GM10248 (cell line): ENCODE measurements around the gene CRISP3.

Experiments
- CTCF ChIA-PET: fragments of 300-600 bp; sonication (Branson Sonifier 250); formaldehyde crosslinking; extraction: SDS; loops from one replicate; lab custom pipeline; 2021; ENCODE audit warnings: antibody characterized with exemption; lab: Yijun Ruan, JAX
- POLR2A ChIA-PET: fragments of 350-650 bp; sonication (Branson Sonifier 250); formaldehyde crosslinking; extraction: SDS; loops from one replicate; lab custom pipeline; 2020; ENCODE audit warnings: antibody characterized with exemption; lab: Yijun Ruan, JAX
- DNase-seq: peaks from one replicate; pipeline ENCODE4 v3.0.0; 2012; ENCODE audit errors: extremely low spot score
- CTCF ChIP-seq: IDR thresholded peaks from 2 replicates; pipeline ENCODE4 v1.5.1; 2012; ENCODE audit warnings: mild to moderate bottlenecking, low read depth; ENCODE audit errors: extremely low read depth, missing control alignments, control extremely low read depth

The CRISP3 gene

GRCh38 chr6:49720372-49720771 lies 23.8 kb downstream of the CRISP3 start:
- ChIA-PET CTCF (interaction anchor here (1.4 kb wide), 1 partner anchor 9 kb away, joined by 5 read pairs; no protein-coding TSS in a partner anchor), POLR2A (no interaction called here)
- DNase-seq = no peak
- TF ChIP-seq CTCF = no peak

DNA sequence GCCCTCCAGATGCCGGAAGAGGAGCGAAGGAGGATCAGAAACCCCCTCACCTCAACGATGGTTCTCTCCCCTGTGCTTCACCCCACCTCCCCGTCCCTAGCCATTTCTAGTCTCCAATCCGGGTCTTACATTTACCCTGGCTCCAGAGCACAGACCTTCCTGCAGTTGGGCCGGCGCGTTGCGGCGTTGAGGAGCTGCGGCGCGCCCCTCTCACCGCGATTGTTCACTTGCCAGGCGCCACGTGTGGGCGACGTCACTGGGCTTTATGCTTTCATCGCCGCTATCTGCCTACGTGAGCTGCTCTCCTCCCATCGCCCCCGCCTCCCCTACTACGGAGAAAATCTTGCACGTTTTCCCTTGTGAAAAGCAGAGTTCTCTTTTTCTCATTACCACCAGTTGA lies 30.8 kb downstream of the CRISP3 start, which contains the start of gene CRISP2:
Gene CRISP2 (minus strand): TSS at position 198 of the 400 bp plus-strand sequence. CDS start 4,347 bp downstream, outside the sequence.
- ChIA-PET POLR2A (no interaction called here), CTCF (no interaction called here)
- TF ChIP-seq CTCF = no peak
- no peak for DNase-seq

DNA sequence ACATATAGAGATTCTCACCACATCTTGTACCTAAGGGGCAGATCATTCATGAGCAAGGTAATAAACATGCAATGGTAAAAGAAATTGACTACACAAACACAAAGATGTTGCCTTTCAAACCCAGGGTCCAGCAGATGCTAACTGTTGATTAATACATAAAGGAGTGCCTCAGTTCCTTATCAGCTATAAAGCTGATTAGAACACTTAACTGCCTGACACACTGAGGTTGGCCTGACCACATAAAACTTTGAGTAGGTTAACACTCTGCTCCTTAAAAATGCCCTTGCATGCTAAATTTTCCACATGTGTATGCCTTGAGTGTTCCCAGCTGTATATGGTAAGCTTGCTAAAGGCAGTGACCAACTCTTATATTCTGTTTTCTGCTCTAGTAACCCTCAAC lies 45.7 kb downstream of the CRISP3 start:
- CTCF ChIA-PET = interaction anchor here (1.7 kb wide), 1 partner anchor 10 kb away, joined by 4 read pairs; no protein-coding TSS in a partner anchor
- DNase-seq = no peak
- TF ChIP-seq CTCF = no peak
- POLR2A ChIA-PET = no interaction called here

DNA sequence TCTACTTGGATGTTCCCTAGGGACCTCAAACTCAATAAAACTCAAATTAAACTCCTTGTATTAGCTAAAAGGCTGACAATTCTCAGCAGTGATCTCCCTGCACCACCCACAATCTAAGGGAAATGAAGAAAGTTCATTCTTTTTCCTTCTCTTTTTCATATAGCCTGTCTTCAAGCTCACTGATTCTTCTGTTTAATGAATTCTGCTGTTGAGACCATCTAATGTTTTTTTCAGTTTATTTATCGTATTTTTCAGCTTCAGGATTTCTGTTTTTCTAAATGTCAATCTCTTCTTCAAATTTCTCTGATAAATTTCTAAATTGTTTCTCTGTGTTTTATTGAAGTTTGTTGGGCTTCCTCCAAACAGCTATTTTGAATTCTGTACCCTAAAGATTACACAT lies 50.7 kb downstream of the CRISP3 start:
- ChIA-PET POLR2A (no interaction called here), CTCF (interaction anchor here (1.4 kb wide), 1 partner anchor 10 kb away, joined by 3 read pairs; no protein-coding TSS in a partner anchor)
- TF ChIP-seq CTCF = no peak
- DNase-seq = no peak

- TF ChIP-seq CTCF = no peak
- no peak for DNase-seq
- POLR2A ChIA-PET = no interaction called here
- CTCF ChIA-PET = interaction anchor here (1.2 kb wide), 1 partner anchor 8 kb away, joined by 3 read pairs; no protein-coding TSS in a partner anchor
Measured at GRCh38 chr6:49692534-49692933, 51.7 kb downstream of the CRISP3 start.
